HCT116 (cell line): ENCODE results near the gene ALK. TPM values are rescaled to one million over a fixed set of nuclear protein-coding genes. Genes with fewer than 3 reads are reported as not detected.

Experiments used
- ATAC-seq: fragments of 200-7000 bp; cut with Tn5 transposase; 2 replicates; pipeline ENCODE4 v1.9.1; 2020; ENCODE audit warnings: mild to moderate bottlenecking, moderate library complexity
- BruUV-seq: library from RNA; stranded (reverse); fragments of 400-500 nt; replicated peaks from 2 replicates; lab custom pipeline; 2021; lab: Mats Ljungman, UMichigan
- CTCF ChIA-PET: fragments of 300-600 bp; sonication (Branson Sonifier 250); formaldehyde crosslinking; loops from one replicate; lab custom pipeline; 2021; ENCODE audit warnings: antibody characterized with exemption; lab: Charles Lee
- POLR2A ChIA-PET: fragments of 300-600, 350-600 bp; sonication (Branson Sonifier 250); formaldehyde crosslinking; loops from one replicate; lab custom pipeline; 2021; ENCODE audit warnings: antibody characterized with exemption; lab: Charles Lee
- RAD21 ChIA-PET, 2 experiments: fragments of 300-600 bp; sonication (Branson Sonifier 250); formaldehyde crosslinking; loops; one replicate each; lab custom pipeline; 2023; ENCODE audit warnings: low total read pairs in 2 of 2; ENCODE audit not compliant: uncharacterized antibody in 2 of 2, unreplicated experiment in 2 of 2, low non-redundant PET in 1 of 2; lab: Charles Lee
- DNase-seq: peaks from one replicate; pipeline ENCODE4 v3.0.0-alpha.2; 2010; ENCODE audit warnings: low read depth, low spot score
- H2AFZ ChIP-seq: fragments of 200-600 bp; shearing (Covaris generic), sonication (generic); 2 replicates; pipeline ENCODE4 v1.6.1; 2017; ENCODE audit warnings: low read depth, mixed run types, mixed read lengths, antibody characterized with exemption, low read length; ENCODE audit not compliant: poor library complexity, severe bottlenecking
- H3K27ac ChIP-seq: 2 replicates; pipeline ENCODE4 v1.5.1; 2012; ENCODE audit warnings: low read depth, low read length
- H3K27me3 ChIP-seq: fragments of 200-600 bp; sonication (generic); 2 replicates; pipeline ENCODE4 v1.6.1; 2016; ENCODE audit warnings: mixed run types, low read length, mixed read lengths; ENCODE audit not compliant: insufficient read depth
- H3K36me3 ChIP-seq, 2 experiments: fragments of 200-500 bp in 1 of 2; fragments of 200-600 bp in 1 of 2; sonication (Bioruptor generic) in 1 of 2; sonication (generic) in 1 of 2; 2 replicates each; pipeline versions ENCODE4 v1.5.1 to v1.6.1; 2014 to 2016; ENCODE audit warnings: low read length in 2 of 2, inconsistent platforms in 1 of 2, mixed read lengths in 1 of 2, mixed run types in 1 of 2; ENCODE audit not compliant: insufficient read depth in 2 of 2, control insufficient read depth in 1 of 2
- H3K4me1 ChIP-seq, 2 experiments: fragments of 200-600 bp in 1 of 2; sonication (generic) in 1 of 2; 2 replicates each; pipeline versions ENCODE4 v1.5.1 to v1.6.1; 2012 to 2017; ENCODE audit warnings: low read length in 2 of 2, inconsistent platforms in 1 of 2, mild to moderate bottlenecking in 1 of 2, mixed read lengths in 1 of 2, mixed run types in 1 of 2, moderate library complexity in 1 of 2; ENCODE audit not compliant: insufficient read depth in 2 of 2, control insufficient read depth in 1 of 2
- H3K4me2 ChIP-seq: fragments of 200-600 bp; sonication (generic); 2 replicates; pipeline ENCODE4 v1.6.1; 2017; ENCODE audit warnings: mixed run types, low read length, mixed read lengths
- H3K4me3 ChIP-seq, 2 experiments: fragments of 200-600 bp in 1 of 2; sonication (generic) in 1 of 2; replicated peaks in 1 of 2; 2 replicates each; pipeline ENCODE4 v1.5.1; 2011 to 2016; ENCODE audit warnings: low read length in 2 of 2, control low read depth in 1 of 2, low read depth in 1 of 2, mild to moderate bottlenecking in 1 of 2, mixed read lengths in 1 of 2, mixed run types in 1 of 2
- H3K79me2 ChIP-seq: fragments of 200-600 bp; sonication (generic); 2 replicates; pipeline ENCODE4 v1.6.1; 2017; ENCODE audit warnings: mild to moderate bottlenecking, mixed run types, low read length, moderate library complexity, mixed read lengths; ENCODE audit not compliant: insufficient read depth
- H3K9ac ChIP-seq: fragments of 200-600 bp; sonication (generic); 2 replicates; pipeline ENCODE4 v1.6.1; 2016; ENCODE audit warnings: low read length, mixed read lengths
- H3K9me2 ChIP-seq: fragments of 200-600 bp; sonication (generic), shearing (Covaris generic); 2 replicates; pipeline ENCODE4 v1.6.1; 2017; ENCODE audit warnings: mixed run types, mild to moderate bottlenecking, moderate library complexity; ENCODE audit not compliant: insufficient read depth
- H3K9me3 ChIP-seq, 2 experiments: fragments of 200-500 bp in 1 of 2; fragments of 200-600 bp in 1 of 2; sonication (Bioruptor generic) in 1 of 2; sonication (generic) in 1 of 2; 2 replicates each; pipeline ENCODE4 v1.6.1; 2014 to 2017; ENCODE audit warnings: low read length in 2 of 2, mixed read lengths in 2 of 2, inconsistent platforms in 1 of 2, low read depth in 1 of 2, mild to moderate bottlenecking in 1 of 2, mixed run types in 1 of 2, moderate library complexity in 1 of 2; ENCODE audit not compliant: control insufficient read depth in 1 of 2, insufficient read depth in 1 of 2
- H4K20me1 ChIP-seq: fragments of 200-600 bp; sonication (generic), shearing (Covaris generic); 2 replicates; pipeline ENCODE4 v1.6.1; 2017; ENCODE audit warnings: mixed run types, mild to moderate bottlenecking, moderate library complexity; ENCODE audit not compliant: insufficient read depth
- CBX3 ChIP-seq: IDR thresholded peaks from 2 replicates; pipeline ENCODE4 v1.6.1; 2012; ENCODE audit warnings: low read depth
- ELF1 ChIP-seq: IDR thresholded peaks from 2 replicates; pipeline ENCODE4 v1.6.1; 2012; ENCODE audit warnings: low read depth, borderline replicate concordance
- EZH2phosphoT487 ChIP-seq: fragments of 200-600 bp; IDR thresholded peaks from 2 replicates; pipeline ENCODE4 v1.6.1; 2018; ENCODE audit warnings: antibody characterized with exemption, borderline replicate concordance
- FOSL1 ChIP-seq: IDR thresholded peaks from 2 replicates; pipeline ENCODE4 v1.6.1; 2012; ENCODE audit warnings: low read depth
- JUND ChIP-seq: IDR thresholded peaks from 2 replicates; pipeline ENCODE4 v1.6.1; 2012
- SIN3A ChIP-seq: IDR thresholded peaks from 2 replicates; pipeline ENCODE4 v1.6.1; 2012; ENCODE audit warnings: low read depth
- SRF ChIP-seq: IDR thresholded peaks from 2 replicates; pipeline ENCODE4 v1.6.1; 2012; ENCODE audit warnings: low read depth
- TCF7L2 ChIP-seq: IDR thresholded peaks from 2 replicates; pipeline ENCODE4 v1.7.0; 2011; ENCODE audit warnings: borderline replicate concordance, inconsistent platforms; ENCODE audit not compliant: insufficient read depth, insufficient read length; ENCODE audit errors: extremely low read depth
- ZFX ChIP-seq: fragments of 450-650 bp; IDR thresholded peaks from 2 replicates; pipeline ENCODE4 v1.6.1; 2017
- ZNF274 ChIP-seq: fragments of 200-500 bp; sonication (Bioruptor generic); IDR thresholded peaks from 2 replicates; pipeline ENCODE4 v1.6.1; 2014; ENCODE audit warnings: mild to moderate bottlenecking, low read depth, low read length, inconsistent platforms
- intact Hi-C: fragments of 100-400 bp; cut with micrococcal nuclease; formaldehyde crosslinking; loops from 2 replicates; pipeline ENCODE4 v1.10.0; 2022
- total RNA-seq: library from RNA; stranded (reverse); gene quantifications from one replicate; pipeline ENCODE4 v1.2.1, GENCODE V29; 2021; ENCODE audit not compliant: unreplicated experiment
- TF ChIP-seq, protein P1 (sequence below): IDR thresholded peaks from 2 replicates; pipeline ENCODE4 v1.6.1; 2012
- TF ChIP-seq, protein P2 (sequence below): IDR thresholded peaks from 2 replicates; pipeline ENCODE4 v1.6.1; 2012
- TF ChIP-seq, protein P3 (sequence below): IDR thresholded peaks from 2 replicates; pipeline ENCODE4 v1.6.1; 2011; ENCODE audit warnings: mild to moderate bottlenecking, low read length, moderate library complexity; ENCODE audit not compliant: insufficient replicate concordance; ENCODE audit errors: extremely low read depth

ALK gene
- total RNA-seq, 1 experiment from 2014 or later, result not detected

DNA sequence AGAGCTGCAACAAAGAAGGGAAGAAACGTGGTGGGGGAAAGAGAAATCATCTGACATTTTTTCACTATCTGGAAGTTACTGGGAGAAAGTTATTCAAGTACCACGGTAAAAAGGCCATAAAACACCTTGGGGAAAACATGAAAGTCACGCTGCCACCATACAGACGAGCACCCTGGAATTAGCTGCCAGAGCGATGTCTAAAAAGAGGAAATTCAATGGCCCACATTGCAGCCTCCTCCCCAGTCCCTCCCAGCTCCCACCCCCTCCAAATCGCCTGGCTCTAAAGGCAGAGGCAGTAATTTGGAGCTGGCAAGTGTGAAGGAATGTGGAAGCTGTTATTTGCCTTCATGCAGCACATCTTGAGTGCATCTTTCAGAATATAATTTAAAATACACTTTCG, 192.0 kb downstream of the ALK start:
- Histone ChIP-seq H4K20me1 (no peaks in the 10 kb centered on the region), H3K27me3 (peaks cover 54% of the 10 kb centered on the region), H3K9me3 (no peaks in the 10 kb centered on the region), H3K4me2 (no peak overlapping the region), H3K36me3 (no peaks in the 10 kb centered on the region), H3K27ac (no peak overlapping the region), H3K79me2 (no peaks in the 10 kb centered on the region), H2AFZ (no peak overlapping the region), H3K4me3 (no peak overlapping the region), H3K9ac (no peak overlapping the region), H3K9me2 (no peaks in the 10 kb centered on the region)
- RAD21 ChIA-PET, result no interaction called here
- intact Hi-C loops, result no loop called here
- no TSS peak for BruUV-seq
- no peak for ATAC-seq
- POLR2A ChIA-PET, result no interaction called here
- TF ChIP-seq EZH2phosphoT487, result no peak
- no peak for TF ChIP-seq ELF1
- no peak for TF ChIP-seq ZFX
- no peak for TF ChIP-seq JUND
- TF ChIP-seq ZNF274, result no peak
- TF ChIP-seq FOSL1, result no peak
- TF ChIP-seq, protein P1, sequence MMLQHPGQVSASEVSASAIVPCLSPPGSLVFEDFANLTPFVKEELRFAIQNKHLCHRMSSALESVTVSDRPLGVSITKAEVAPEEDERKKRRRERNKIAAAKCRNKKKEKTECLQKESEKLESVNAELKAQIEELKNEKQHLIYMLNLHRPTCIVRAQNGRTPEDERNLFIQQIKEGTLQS, result no peak
- no peak for TF ChIP-seq SRF
- TF ChIP-seq, protein P2, sequence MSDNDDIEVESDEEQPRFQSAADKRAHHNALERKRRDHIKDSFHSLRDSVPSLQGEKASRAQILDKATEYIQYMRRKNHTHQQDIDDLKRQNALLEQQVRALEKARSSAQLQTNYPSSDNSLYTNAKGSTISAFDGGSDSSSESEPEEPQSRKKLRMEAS, result no peak
- no peak for TF ChIP-seq CBX3
- no peak for TF ChIP-seq SIN3A
- TF ChIP-seq, protein P3, sequence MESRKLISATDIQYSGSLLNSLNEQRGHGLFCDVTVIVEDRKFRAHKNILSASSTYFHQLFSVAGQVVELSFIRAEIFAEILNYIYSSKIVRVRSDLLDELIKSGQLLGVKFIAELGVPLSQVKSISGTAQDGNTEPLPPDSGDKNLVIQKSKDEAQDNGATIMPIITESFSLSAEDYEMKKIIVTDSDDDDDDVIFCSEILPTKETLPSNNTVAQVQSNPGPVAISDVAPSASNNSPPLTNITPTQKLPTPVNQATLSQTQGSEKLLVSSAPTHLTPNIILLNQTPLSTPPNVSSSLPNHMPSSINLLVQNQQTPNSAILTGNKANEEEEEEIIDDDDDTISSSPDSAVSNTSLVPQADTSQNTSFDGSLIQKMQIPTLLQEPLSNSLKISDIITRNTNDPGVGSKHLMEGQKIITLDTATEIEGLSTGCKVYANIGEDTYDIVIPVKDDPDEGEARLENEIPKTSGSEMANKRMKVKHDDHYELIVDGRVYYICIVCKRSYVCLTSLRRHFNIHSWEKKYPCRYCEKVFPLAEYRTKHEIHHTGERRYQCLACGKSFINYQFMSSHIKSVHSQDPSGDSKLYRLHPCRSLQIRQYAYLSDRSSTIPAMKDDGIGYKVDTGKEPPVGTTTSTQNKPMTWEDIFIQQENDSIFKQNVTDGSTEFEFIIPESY, result no peak
- TF ChIP-seq TCF7L2, result no peak
- TF ChIP-seq, all 23 proteins: peak for 0
- CTCF ChIA-PET, result no interaction called here
- no peak for DNase-seq
- H3K4me1 ChIP-seq, result no peaks in the 10 kb centered on the region
